ENCODE results near the gene B2M.

B2M gene

GRCh38 chr15:44667039-44667360, 44.3 kb upstream of the B2M start:
- ChIA-PET POLR2A (no interaction called here), CTCF (interaction anchor here (1.3 to 6.3 kb wide), 3 partner anchors 44 to 89 kb away, joined by 5 to 153 read pairs (median 12); partner anchors contain the start of genes PATL2 and TRIM69)
- no peak for DNase-seq (ENCODE audit: low read depth, low spot score)
- no peak for TF ChIP-seq CTCF (IDR thresholded peaks at IDR 0.05; ENCODE audit: insufficient read depth, low read length, missing control alignments)
- no peak overlapping the region for H3K4me3 ChIP-seq (ENCODE audit: low read depth, low read length)

GRCh38 chr15:44668921-44669320, 42.4 kb upstream of the B2M start:
- ChIA-PET POLR2A (no interaction called here), CTCF (interaction anchor here (1.2 kb wide), 1 partner anchor 69 kb away, joined by 4 read pairs; no protein-coding TSS in a partner anchor)
- H3K4me3 ChIP-seq (ENCODE audit: low read depth, low read length), result no peak overlapping the region
- TF ChIP-seq CTCF (IDR thresholded peaks at IDR 0.05; ENCODE audit: insufficient read depth, low read length, missing control alignments), result no peak
- no peak for DNase-seq (ENCODE audit: low read depth, low spot score)

- TF ChIP-seq CTCF (IDR thresholded peaks at IDR 0.05; ENCODE audit: insufficient read depth, low read length, missing control alignments), result no peak
- ChIA-PET POLR2A (no interaction called here), CTCF (interaction anchor here (1.2 kb wide), 1 partner anchor 67 kb away, joined by 4 read pairs; no protein-coding TSS in a partner anchor)
- H3K4me3 ChIP-seq (ENCODE audit: low read depth, low read length), result no peak overlapping the region
- DNase-seq (ENCODE audit: low read depth, low spot score), result no peak
Measured at GRCh38 chr15:44670087-44670950, 41.0 kb upstream of the B2M start.

- H3K4me3 ChIP-seq (ENCODE audit: low read depth, low read length), result no peak overlapping the region
- CTCF ChIA-PET, result interaction anchor here (1.0 to 2.0 kb wide), 3 partner anchors 10 to 65 kb away, joined by 3 to 15 read pairs (median 9); partner anchors contain the start of gene SPG11
- POLR2A ChIA-PET, result interaction anchor here (0.8 kb wide), 1 partner anchor 10 kb away, joined by 3 read pairs; the partner anchor contains the start of gene SPG11
- DNase-seq (ENCODE audit: low read depth, low spot score), result no peak
- TF ChIP-seq CTCF (IDR thresholded peaks at IDR 0.05; ENCODE audit: insufficient read depth, low read length, missing control alignments), result no peak
Measured at GRCh38 chr15:44673639-44674038, 37.7 kb upstream of the B2M start.

GRCh38 chr15:44675911-44676310, 35.4 kb upstream of the B2M start:
- no peak for TF ChIP-seq CTCF (IDR thresholded peaks at IDR 0.05; ENCODE audit: insufficient read depth, low read length, missing control alignments)
- ChIA-PET CTCF (no interaction called here), POLR2A (no interaction called here)
- H3K4me3 ChIP-seq (ENCODE audit: low read depth, low read length), result no peak overlapping the region
- DNase-seq (ENCODE audit: low read depth, low spot score), result no peak

GRCh38 chr15:44676676-44677075, 34.6 kb upstream of the B2M start:
- no peak for TF ChIP-seq CTCF (IDR thresholded peaks at IDR 0.05; ENCODE audit: insufficient read depth, low read length, missing control alignments)
- DNase-seq (ENCODE audit: low read depth, low spot score), result no peak
- ChIA-PET CTCF (interaction anchor here (1.9 to 2.1 kb wide), 2 partner anchors 13 to 62 kb away, joined by 6 to 17 read pairs; partner anchors contain the start of gene SPG11), POLR2A (no interaction called here)
- H3K4me3 ChIP-seq (ENCODE audit: low read depth, low read length), result no peak overlapping the region
